H4 (cell line): ENCODE measurements around the gene DMC1. TPM values are rescaled to one million over a fixed set of nuclear protein-coding genes. Genes with fewer than 3 reads are reported as not detected.
"Not testable (repeated sequence)": the region's sequence is repeated elsewhere in the genome, so short reads cannot be mapped to it uniquely, and the experiment has no call there.

Experiments
- DNase-seq: peaks from one replicate; pipeline ENCODE4 v3.0.0-alpha.2; 2015; ENCODE audit warnings: low spot score
- total RNA-seq: library from RNA; depleted of rRNA; stranded (reverse); fragments of >200 nt; shearing (Covaris generic); gene quantifications from 2 replicates; pipeline ENCODE4 v1.2.3, GENCODE V29; 2014; rRNA removed

The DMC1 gene
- total RNA-seq, 1 experiment from 2014 or later: 0.14 TPM

DNA sequence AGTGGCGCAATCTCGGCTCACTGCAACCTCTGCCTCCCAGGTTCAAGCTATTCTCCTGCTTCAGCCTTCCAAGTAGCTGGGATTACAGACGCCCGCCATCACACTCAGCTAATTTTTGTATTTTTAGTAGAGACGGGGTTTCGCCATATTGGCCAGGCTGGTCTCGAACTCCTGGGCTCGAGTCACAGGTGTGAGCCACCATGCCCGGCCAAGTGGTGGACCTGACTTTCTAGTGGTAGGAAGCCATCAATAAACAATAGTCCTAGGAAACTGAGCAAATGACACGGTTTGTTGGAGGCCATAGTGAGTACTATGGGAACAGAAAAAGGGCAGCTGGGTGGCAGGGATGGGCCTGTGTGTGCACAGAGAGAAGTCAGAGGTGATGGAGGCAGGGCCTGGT lies 99.8 kb downstream of the DMC1 start:
- not testable (repeated sequence) for DNase-seq

DNA sequence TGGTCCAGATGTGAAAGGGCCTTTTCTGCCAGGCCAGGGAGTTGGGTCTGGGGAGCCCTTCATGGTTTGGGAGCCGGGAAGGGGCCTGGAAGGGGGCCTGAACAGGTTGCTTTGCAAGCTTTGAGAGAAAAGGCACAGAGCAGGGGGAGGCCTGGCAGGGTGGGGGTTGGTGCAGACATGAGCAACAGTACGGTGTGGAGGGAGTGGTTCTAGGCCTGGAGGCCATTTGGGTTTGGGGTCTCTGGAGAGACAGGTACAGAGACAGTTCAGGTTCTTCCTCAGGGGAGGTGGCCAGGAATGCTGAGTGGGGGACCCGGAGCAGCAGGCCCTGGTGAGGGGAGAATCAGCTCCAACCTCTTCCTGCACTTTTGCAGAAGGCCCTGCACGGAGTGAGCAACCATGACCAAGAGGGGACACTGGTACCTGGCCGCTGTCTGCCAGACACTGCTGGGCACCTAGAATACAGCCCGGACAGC lies 100.6 kb downstream of the DMC1 start:
- DNase-seq: no peak

Other genes starting within 250 kb of the DMC1 start
- gene KCNJ4, start 115.0 kb downstream of the DMC1 start, total RNA-seq: 0.60 and 1.1 TPM in 2 replicates
- 52.2 and 72.8 TPM in 2 replicates for gene KDELR3, start 102.1 kb downstream of the DMC1 start, total RNA-seq
- gene DDX17, start 63.9 kb downstream of the DMC1 start, total RNA-seq: 128 and 155 TPM in 2 replicates
- gene FAM227A, start 86.2 kb upstream of the DMC1 start, total RNA-seq: 0.23 and 0.33 TPM in 2 replicates
- gene CBY1, start 86.5 kb upstream of the DMC1 start, total RNA-seq: 20.4 and 25.0 TPM in 2 replicates
- 90.7 and 97.3 TPM in 2 replicates for gene TOMM22, start 111.8 kb upstream of the DMC1 start, total RNA-seq
- 40.7 and 52.1 TPM in 2 replicates for gene JOSD1, start 130.8 kb upstream of the DMC1 start, total RNA-seq
- gene GTPBP1, start 135.8 kb upstream of the DMC1 start, total RNA-seq: 12.1 and 12.9 TPM in 2 replicates
- 42.0 and 57.2 TPM in 2 replicates for gene SUN2, start 185.8 kb upstream of the DMC1 start, total RNA-seq
- gene DNAL4, start 224.0 kb upstream of the DMC1 start, total RNA-seq: 6.4 and 6.6 TPM in 2 replicates